Measurements from ENCODE around the gene SCNN1A. TPM values are rescaled to one million over a fixed set of nuclear protein-coding genes. Genes with fewer than 3 reads are reported as not detected.

SCNN1A gene
- total RNA-seq, 2 experiments from 2014 or later = 0.49 to 0.58 TPM

DNA sequence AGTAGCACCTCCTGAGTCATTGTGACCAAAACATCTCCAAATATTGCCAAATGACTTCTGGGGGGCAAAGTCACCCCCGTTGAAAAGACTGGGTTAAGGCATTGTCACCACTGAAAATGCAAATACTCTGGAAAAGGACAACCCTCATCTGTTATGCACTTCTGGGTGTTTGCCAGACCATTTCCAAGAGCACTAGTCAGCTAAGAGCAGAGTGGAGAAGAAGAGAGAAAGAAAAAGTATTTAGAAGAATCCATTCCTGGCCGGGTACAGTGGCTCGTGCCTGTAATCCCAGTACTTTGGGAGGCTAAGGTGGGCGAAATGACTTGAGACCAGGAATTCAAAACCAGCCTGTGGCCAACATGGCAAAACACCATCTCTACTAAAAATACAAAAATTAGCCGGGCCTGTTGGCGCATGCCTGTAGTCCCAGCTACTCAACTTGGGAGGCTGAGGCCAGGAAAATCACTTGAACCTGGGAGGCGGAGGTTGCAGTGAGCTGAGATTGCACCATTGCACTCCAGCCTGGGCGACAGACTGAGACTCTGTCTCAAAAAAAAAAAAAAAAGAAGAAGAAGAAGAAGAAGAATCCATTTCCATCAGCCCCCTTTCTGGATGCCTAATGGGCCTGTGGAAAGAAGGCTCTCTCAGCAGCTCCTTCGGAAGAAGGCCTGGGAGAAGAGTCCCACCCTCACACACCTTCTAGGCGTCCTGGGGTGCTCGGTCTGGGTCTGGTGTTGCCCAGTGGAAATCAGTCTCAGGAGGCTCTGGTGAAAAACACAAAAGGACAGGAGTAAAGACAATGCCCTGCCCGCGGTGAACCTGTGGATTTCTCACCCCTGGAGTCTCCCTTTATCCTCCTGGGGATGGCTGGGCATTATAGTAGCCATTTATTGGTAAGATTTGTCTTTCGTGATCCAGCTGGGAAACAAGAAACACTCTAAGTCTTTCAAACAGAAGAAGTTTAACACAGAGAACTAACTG lies 5.1 kb upstream of the SCNN1A start:
- Mint-ChIP-seq H3K36me3 (no peaks in the 10 kb centered on the region), H3K27ac (no peak overlapping the region), H3K4me1 (peaks cover 23% of the 10 kb centered on the region), H3K4me3 (no peak overlapping the region), H3K9me3 (ENCODE audit: low read depth) (no peaks in the 10 kb centered on the region), H3K27me3 (peaks cover 44% of the 10 kb centered on the region)
- CTCF ChIA-PET = interaction anchor here (1.4 to 2.1 kb wide), 2 partner anchors 45 to 57 kb away, joined by 4 to 5 read pairs; no protein-coding TSS in a partner anchor
- ATAC-seq (no peak), DNase-seq (peak; percentile 19)

DNA sequence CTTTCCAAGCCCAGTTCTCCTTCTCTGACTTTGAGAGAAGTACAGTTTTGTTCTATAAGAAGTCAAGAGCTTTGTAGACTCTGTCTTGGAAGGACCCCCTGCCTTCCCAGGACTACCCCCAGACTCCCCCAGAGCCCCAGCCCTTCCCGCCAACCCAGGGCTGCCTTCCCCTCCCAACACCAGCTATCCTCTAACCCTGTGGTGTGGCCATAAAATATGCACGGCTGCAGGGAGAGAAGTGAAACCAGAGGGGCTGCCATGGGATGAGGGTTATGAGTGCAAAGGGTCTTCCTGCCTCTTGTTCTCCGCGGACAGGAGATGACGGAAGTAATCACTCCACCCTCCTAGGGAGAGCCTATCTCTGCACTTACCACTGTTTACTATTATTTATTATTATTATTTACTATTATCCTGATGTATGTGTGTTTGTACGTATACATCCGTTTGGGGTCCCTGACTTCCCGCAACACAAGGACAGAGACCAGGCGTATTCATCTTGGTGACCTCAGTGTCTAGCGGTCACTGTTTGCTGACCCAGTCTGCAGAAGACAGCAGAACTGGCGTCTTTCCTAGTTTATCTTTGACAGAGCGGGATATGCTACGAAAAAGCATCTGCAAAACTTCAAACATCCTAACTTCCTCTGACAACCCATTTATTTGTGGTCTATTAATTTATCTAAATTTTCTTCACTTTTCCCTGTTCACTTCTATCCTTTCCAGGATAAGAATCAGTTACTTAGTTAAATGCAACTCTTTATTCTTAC lies 3.5 kb upstream of the SCNN1A start:
- CTCF ChIA-PET = interaction anchor here (1.0 kb wide), 1 partner anchor 11 kb away, joined by 3 read pairs; no protein-coding TSS in a partner anchor
- Mint-ChIP-seq H3K27ac (no peak overlapping the region), H3K4me3 (no peak overlapping the region), H3K36me3 (no peaks in the 10 kb centered on the region), H3K9me3 (ENCODE audit: low read depth) (no peaks in the 10 kb centered on the region), H3K4me1 (peaks cover 23% of the 10 kb centered on the region), H3K27me3 (peaks cover 34% of the 10 kb centered on the region)
- ATAC-seq (no peak), DNase-seq (no peak)

DNA sequence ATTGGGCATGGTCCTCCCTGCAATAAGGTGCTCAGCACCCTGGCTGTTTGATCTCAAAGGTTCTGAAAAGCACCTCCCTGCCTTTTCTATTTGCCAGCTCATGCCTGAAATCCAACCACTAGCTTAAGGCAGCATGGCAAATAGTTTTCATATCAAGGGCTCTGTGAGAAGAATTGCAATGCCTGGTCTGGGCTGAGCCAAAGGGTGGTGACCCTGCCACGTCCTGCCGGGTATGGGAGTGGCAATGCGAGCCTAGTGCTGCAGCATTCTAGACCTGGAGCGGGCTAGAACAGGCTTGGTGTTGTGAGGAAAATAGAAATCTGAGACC lies 2.3 kb upstream of the SCNN1A start:
- DNase-seq (no peak), ATAC-seq (no peak)
- Mint-ChIP-seq H3K4me1 (peaks cover 30% of the 10 kb centered on the region), H3K27ac (no peak overlapping the region), H3K9me3 (ENCODE audit: low read depth) (no peaks in the 10 kb centered on the region), H3K27me3 (peaks cover 28% of the 10 kb centered on the region), H3K36me3 (no peaks in the 10 kb centered on the region), H3K4me3 (no peak overlapping the region)
- CTCF ChIA-PET = interaction anchor here (0.7 to 1.2 kb wide), 4 partner anchors 10 to 44 kb away, joined by 3 to 6 read pairs (median 3); no protein-coding TSS in a partner anchor

DNA sequence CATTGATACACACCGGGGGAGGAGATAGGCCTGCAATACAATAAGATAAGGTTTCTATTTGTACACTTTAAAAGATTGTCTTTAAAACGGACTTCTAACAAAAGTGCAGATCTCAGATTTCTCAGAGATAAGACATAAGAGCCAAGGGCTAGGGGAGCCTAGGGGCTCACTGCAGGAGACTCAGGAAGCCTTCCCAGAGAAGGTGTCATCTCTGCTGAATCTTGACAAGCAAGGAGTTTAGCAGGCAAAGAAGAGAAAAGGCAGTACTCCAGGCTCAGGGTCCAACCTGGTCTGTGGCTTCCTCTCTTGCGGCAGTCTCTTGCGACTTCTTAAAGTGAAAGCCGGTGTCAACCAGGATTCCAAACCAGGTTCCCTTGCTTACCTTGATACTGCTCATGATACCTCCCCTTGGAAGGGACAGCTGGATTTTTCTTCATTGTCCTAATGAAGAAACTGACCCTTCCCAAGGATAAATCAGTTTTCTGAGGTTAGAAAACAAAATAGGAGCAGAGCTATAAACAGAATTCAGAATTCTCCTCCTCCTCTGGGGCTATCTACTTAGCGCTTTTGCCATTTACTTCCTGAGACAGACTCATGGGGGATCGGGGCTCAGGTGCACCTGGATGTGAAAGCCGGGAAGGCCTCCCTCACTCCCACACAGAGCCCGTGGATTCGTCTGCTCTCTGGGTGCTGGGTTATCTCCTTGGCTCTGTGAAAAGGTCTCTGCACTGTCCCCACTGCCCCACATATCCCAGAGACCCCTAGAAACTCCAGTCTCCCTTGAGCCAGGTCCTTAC lies 1.7 kb upstream of the SCNN1A start:
- CTCF ChIA-PET = interaction anchor here (0.7 to 1.2 kb wide), 4 partner anchors 9 to 43 kb away, joined by 3 to 6 read pairs (median 3); no protein-coding TSS in a partner anchor
- Mint-ChIP-seq H3K27ac (peak overlapping the region; percentile 51), H3K4me3 (peak overlapping the region; percentile 30), H3K36me3 (no peaks in the 10 kb centered on the region), H3K4me1 (peaks cover 35% of the 10 kb centered on the region), H3K9me3 (ENCODE audit: low read depth) (no peaks in the 10 kb centered on the region), H3K27me3 (peaks cover 22% of the 10 kb centered on the region)
- peak; percentile 51 for ATAC-seq
- peak; percentile 48 for DNase-seq

DNA sequence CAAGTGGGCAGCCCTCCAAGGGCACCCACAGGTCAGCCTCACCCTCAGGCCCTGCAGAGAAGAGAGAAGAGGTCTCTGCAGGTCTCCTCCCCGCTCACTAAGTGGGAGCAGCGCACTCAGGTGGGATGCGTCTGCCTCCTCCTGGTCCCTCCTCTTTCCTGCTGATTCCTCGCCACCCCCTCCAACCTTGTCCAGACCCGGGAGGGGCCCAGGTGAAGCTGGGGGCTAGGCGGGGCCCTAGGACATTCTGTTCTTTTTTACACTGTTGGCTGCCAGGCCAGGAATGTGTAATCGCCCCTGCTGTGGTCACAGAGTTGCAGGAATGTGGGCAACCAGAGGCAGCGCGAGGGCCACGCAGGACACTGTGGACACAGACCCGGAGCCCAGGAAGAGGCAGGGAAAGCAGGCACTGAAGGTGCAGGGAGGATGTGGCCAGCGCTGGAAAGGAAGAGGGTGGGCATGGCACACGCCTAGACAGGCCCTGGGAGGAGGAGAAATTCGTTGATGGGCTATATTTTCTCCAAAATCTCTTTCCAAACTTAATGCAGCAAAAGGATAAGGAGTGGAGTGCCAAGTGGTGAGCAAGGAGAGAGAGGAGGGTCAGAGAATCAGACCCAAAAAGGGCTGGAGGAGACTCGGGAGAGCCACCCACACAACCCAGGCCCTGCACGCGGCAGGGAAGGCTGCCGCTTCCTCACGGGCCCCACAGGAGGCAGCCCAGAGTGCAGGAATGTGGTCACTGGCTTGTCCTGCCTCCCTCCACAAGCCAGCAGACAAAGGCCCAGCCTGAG lies 911 bp upstream of the SCNN1A start:
- Mint-ChIP-seq H3K27ac (peak overlapping the region; percentile 51), H3K27me3 (peaks cover 14% of the 10 kb centered on the region), H3K4me3 (peak overlapping the region; percentile 30), H3K36me3 (no peaks in the 10 kb centered on the region), H3K9me3 (ENCODE audit: low read depth) (no peaks in the 10 kb centered on the region), H3K4me1 (peaks cover 36% of the 10 kb centered on the region)
- no peak for DNase-seq
- ATAC-seq = peak; percentile 61
- CTCF ChIA-PET = interaction anchor here (2.0 kb wide), 1 partner anchor 13 kb away, joined by 4 read pairs; no protein-coding TSS in a partner anchor

DNA sequence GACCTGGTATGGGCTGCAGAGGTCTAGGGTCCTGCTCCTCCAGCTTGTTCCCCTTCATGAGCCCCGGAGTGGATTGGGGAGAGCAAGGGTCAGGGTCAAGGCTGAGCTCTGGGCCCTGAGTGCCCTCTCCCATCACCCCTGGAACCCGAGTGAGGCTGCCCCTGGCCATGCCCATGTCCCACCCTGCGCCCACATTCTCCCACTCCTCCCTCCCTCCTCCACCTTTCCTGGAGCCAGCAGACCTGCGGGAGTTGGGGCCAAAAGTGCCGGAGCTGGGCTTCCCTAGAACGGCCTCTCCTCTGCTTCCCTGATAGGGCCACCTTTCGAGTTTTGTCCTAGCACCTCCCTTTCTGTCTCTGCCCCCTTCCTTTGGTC lies 590 bp downstream of the SCNN1A start:
- DNase-seq = no peak

DNA sequence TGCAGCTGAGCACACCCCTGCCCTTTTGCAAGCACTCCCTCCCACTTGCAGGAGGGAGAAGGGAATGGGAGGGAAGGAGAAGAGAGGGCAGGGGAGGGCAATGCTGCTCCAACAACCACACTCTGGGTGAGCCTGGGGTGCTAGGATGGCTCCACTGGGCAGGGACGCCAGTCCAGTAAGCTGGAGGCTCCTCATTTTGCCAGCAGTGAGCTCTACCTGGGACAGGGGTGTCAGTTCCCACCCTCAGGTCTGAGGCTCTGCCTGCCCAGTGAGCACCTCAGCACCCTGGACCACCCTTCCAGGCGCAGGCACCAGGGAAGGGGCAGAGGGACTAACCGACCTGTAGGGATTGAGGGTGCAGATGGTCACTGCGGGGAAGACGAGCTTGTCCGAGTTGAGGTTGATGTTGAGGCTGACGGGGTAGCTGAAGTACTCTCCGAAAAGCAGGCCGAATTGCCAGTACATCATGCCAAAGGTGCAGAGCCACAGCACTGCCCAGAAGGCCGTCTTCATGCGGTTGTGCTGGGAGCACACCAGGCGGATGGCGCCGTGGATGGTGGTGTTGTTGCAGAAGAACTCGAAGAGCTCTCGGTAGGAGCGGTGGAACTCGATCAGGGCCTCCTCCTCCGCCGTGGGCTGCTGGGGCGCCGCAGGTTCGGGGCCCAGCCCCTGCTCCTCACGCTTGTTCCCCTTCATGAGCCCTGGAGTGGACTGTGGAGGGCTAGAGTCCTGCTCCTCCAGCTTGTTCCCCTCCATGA lies 1.2 kb downstream of the SCNN1A start:
- CTCF ChIA-PET = interaction anchor here (0.9 to 2.0 kb wide), 5 partner anchors 11 to 97 kb away, joined by 3 to 9 read pairs (median 4); no protein-coding TSS in a partner anchor
- H3K9me3 Mint-ChIP-seq (ENCODE audit: low read depth) = no peaks in the 10 kb centered on the region
- no peaks in the 10 kb centered on the region for H3K36me3 Mint-ChIP-seq
- no peaks in the 10 kb centered on the region for H3K27me3 Mint-ChIP-seq
- no peak overlapping the region for H3K4me3 Mint-ChIP-seq
- peaks cover 36% of the 10 kb centered on the region for H3K4me1 Mint-ChIP-seq
- DNase-seq (no peak), ATAC-seq (no peak)
- no peak overlapping the region for H3K27ac Mint-ChIP-seq

More for the DNA sequence above, 590 bp downstream of the SCNN1A start:
- peak overlapping the region; percentile 45 for H3K27ac Mint-ChIP-seq
- ATAC-seq = no peak
- H3K4me3 Mint-ChIP-seq = no peak overlapping the region
- peaks cover 2% of the 10 kb centered on the region for H3K27me3 Mint-ChIP-seq
- peaks cover 36% of the 10 kb centered on the region for H3K4me1 Mint-ChIP-seq
- no peaks in the 10 kb centered on the region for H3K9me3 Mint-ChIP-seq (ENCODE audit: low read depth)
- CTCF ChIA-PET = interaction anchor here (0.9 to 2.0 kb wide), 4 partner anchors 11 to 98 kb away, joined by 3 to 9 read pairs (median 4); no protein-coding TSS in a partner anchor
- H3K36me3 Mint-ChIP-seq = no peaks in the 10 kb centered on the region

DNA sequence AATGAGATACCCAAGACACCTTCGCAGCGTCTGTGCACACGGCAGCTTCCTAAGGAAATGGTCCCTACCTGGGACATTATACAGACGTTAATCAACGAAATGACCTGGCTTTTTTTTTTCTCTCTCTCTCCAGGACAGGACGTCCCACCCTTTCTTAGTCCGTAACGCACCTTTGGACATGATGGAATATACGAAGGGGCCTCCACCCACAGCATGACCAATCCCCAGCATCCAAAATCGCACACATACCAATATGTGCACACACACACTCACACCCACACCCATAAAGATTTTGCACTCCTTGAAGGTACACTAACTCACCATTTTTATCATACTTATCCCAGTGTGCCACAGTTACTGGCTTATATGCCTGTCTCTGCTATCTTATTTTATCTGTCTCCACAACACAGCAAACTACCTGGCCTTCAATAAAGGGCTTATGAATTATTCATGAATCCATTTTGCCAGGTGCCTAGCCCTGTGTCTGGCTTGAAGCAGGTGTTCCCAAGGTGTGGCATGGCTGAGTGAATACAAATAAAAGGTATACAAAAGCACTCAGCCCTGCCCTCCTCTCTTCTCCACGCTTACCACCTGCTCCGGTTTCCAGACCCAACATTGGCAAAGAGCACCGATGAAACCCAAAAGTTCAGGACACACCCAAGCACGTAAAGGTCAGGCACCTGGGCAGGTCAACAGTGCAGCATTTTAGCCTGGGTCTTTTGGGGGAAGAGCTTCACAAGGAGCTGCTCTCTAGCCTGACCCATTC lies 2.2 kb downstream of the SCNN1A start:
- Mint-ChIP-seq H3K36me3 (no peaks in the 10 kb centered on the region), H3K4me1 (peaks cover 45% of the 10 kb centered on the region), H3K9me3 (ENCODE audit: low read depth) (no peaks in the 10 kb centered on the region), H3K4me3 (no peak overlapping the region), H3K27me3 (no peaks in the 10 kb centered on the region), H3K27ac (no peak overlapping the region)
- DNase-seq (no peak), ATAC-seq (no peak)
- CTCF ChIA-PET = interaction anchor here (0.6 to 2.1 kb wide), 6 partner anchors 34 to 312 kb away, joined by 3 to 9 read pairs (median 4); no protein-coding TSS in a partner anchor

DNA sequence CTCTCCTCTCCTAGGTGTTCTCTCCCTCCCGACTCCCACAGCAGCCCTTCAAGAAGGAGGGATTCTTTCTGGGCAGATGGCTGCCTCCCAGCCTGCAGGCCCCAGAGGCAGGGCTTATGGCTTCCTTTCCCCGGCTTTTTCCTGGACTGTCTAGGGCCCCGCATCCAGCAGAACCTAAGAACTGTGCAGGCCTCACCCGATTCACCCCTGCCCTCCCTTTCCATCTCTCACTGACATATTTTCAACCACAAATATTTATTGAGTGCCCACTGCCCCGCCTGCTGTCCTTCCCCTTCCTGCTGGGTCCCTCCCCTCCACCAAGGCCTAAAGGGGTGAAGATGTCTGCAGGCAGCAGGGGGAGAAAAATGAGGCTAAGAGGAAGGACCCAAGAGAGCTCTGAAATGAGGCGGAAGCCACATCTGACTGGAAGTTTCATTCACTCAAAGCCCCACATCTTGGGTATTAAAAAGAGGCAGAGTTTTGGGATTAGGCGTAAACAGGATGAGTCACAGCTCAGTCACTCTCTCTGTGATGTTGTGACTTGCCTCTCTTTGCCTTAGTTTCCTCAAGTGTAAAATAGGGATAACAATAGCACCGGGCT lies 2.9 kb downstream of the SCNN1A start:
- CTCF ChIA-PET = interaction anchor here (0.6 to 2.1 kb wide), 4 partner anchors 33 to 313 kb away, joined by 3 to 6 read pairs (median 3); no protein-coding TSS in a partner anchor
- no peak for DNase-seq
- Mint-ChIP-seq H3K9me3 (ENCODE audit: low read depth) (no peaks in the 10 kb centered on the region), H3K4me1 (peaks cover 48% of the 10 kb centered on the region), H3K4me3 (no peak overlapping the region), H3K36me3 (no peaks in the 10 kb centered on the region), H3K27me3 (no peaks in the 10 kb centered on the region), H3K27ac (peak overlapping the region; percentile 26)
- ATAC-seq = no peak

DNA sequence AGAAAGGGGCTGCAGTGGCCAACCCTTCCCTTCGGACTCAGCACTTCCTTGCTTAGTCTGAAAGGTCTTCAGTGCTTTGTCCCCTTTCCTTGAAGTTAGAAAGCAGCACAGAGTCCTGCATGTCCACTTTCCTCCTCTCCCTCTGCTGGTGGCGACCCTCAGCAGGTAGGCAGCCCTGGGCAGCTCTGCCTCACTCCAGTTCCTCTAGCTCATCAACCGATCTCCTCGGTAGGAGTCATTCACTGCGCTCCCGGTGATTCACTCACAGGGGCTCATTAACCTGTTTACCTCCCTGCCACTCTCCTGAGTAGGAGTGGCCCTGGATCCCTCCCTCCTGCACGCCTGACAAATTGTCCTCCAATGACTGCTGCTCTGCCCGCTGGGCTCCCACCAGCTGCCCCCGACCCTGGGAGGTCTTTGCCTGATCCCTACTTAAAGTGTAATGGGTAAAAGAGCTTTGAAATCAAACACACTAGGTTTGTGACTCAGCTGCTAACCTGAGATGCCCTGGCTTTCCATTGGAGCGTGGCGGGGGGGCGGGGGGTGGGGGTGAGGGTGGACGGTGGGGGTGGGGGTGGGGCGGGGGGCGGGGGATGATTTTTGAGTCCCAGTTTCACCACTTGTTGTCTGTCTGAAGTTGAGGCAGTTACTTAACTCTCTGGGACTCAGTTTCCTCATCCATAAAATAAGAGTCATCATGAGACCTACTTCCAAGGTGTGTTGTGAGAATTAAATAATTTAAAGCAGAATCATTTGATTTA lies 4.2 kb downstream of the SCNN1A start:
- no peak for DNase-seq
- Mint-ChIP-seq H3K9me3 (ENCODE audit: low read depth) (no peaks in the 10 kb centered on the region), H3K4me3 (no peak overlapping the region), H3K27me3 (no peaks in the 10 kb centered on the region), H3K4me1 (peaks cover 39% of the 10 kb centered on the region), H3K36me3 (no peaks in the 10 kb centered on the region), H3K27ac (no peak overlapping the region)
- ATAC-seq = no peak
- CTCF ChIA-PET = interaction anchor here (1.7 to 2.1 kb wide), 2 partner anchors 32 to 36 kb away, joined by 3 to 6 read pairs; no protein-coding TSS in a partner anchor
